DMS153 treated with DMSO at 0.1 percent for 48 hours (cell line): Measurements from ENCODE around the gene DPEP3.
A peak's percentile ranks its signal among the peaks of the same experiment; 100 is the strongest.

Experiments used
- DNase-seq: peaks from one replicate; lab custom pipeline; 2025; ENCODE audit not compliant: unreplicated experiment; lab: John Stamatoyannopoulos, UW

The DPEP3 gene

GRCh38 chr16:67967183-67967957, 12.9 kb downstream of the DPEP3 start:
- DNase-seq, result no peak

- DNase-seq, result no peak
These were observed 13.6 kb downstream of the DPEP3 start for GRCh38 chr16:67966549-67967182.

- no peak for DNase-seq
These were observed 14.4 kb downstream of the DPEP3 start for GRCh38 chr16:67965668-67966548.

- DNase-seq, result no peak
These were observed 15.7 kb downstream of the DPEP3 start for GRCh38 chr16:67964477-67965131.

- no peak for DNase-seq
These were observed 16.5 kb downstream of the DPEP3 start for GRCh38 chr16:67963662-67964321.

GRCh38 chr16:67963292-67963661, 17.0 kb downstream of the DPEP3 start:
- no peak for DNase-seq

GRCh38 chr16:67962135-67962534, 18.2 kb downstream of the DPEP3 start:
- DNase-seq, result no peak

GRCh38 chr16:67961551-67961957, 18.7 kb downstream of the DPEP3 start:
- DNase-seq, result peak; percentile 97

- no peak for DNase-seq
These were observed 20.6 kb downstream of the DPEP3 start for GRCh38 chr16:67959536-67960329.

- no peak for DNase-seq
These were observed 22.7 kb downstream of the DPEP3 start for GRCh38 chr16:67957622-67958021.

- DNase-seq, result no peak
These were observed 25.7 kb downstream of the DPEP3 start for GRCh38 chr16:67954421-67955196.

- DNase-seq, result no peak
These were observed 26.5 kb downstream of the DPEP3 start for GRCh38 chr16:67953641-67954375.

GRCh38 chr16:67951485-67951884, 28.8 kb downstream of the DPEP3 start:
- no peak for DNase-seq

- no peak for DNase-seq
These were observed 29.9 kb downstream of the DPEP3 start for GRCh38 chr16:67950335-67950843.

GRCh38 chr16:67949645-67950044, 30.7 kb downstream of the DPEP3 start:
- DNase-seq, result no peak

- no peak for DNase-seq
These were observed 32.3 kb downstream of the DPEP3 start for GRCh38 chr16:67948015-67948414.

GRCh38 chr16:67946966-67947558, 33.2 kb downstream of the DPEP3 start:
- DNase-seq, result no peak

- no peak for DNase-seq
These were observed 34.1 kb downstream of the DPEP3 start for GRCh38 chr16:67946128-67946569.
